ENCODE measurements around the gene ST3GAL4.

The ST3GAL4 gene

GRCh38 chr11:126430581-126431335 is 75.3 kb downstream of the ST3GAL4 start:
- no peak overlapping the region for H3K27ac ChIP-seq
- TF ChIP-seq CTCF (IDR thresholded peaks at IDR 0.05) (no peak), ZFX (IDR thresholded peaks at IDR 0.05; ENCODE audit: borderline replicate concordance) (no peak)

- TF ChIP-seq ZFX (IDR thresholded peaks at IDR 0.05; ENCODE audit: borderline replicate concordance) (no peak), CTCF (IDR thresholded peaks at IDR 0.05) (no peak)
- no peak overlapping the region for H3K27ac ChIP-seq
These were observed 76.0 kb downstream of the ST3GAL4 start for GRCh38 chr11:126431401-126432064.

- no peak overlapping the region for H3K27ac ChIP-seq
- TF ChIP-seq ZFX (IDR thresholded peaks at IDR 0.05; ENCODE audit: borderline replicate concordance) = no peak
These were observed 76.6 kb downstream of the ST3GAL4 start for GRCh38 chr11:126432065-126432461.

GRCh38 chr11:126432525-126432924 is 77.0 kb downstream of the ST3GAL4 start:
- H3K27ac ChIP-seq = no peak overlapping the region
- TF ChIP-seq ZFX (IDR thresholded peaks at IDR 0.05; ENCODE audit: borderline replicate concordance) = no peak
- no peak for TF ChIP-seq CTCF (IDR thresholded peaks at IDR 0.05)

GRCh38 chr11:126433244-126433846 is 77.9 kb downstream of the ST3GAL4 start:
- H3K27ac ChIP-seq = no peak overlapping the region
- TF ChIP-seq ZFX (IDR thresholded peaks at IDR 0.05; ENCODE audit: borderline replicate concordance) (no peak), CTCF (IDR thresholded peaks at IDR 0.05) (no peak)

- H3K27ac ChIP-seq = no peak overlapping the region
- TF ChIP-seq CTCF (IDR thresholded peaks at IDR 0.05) (no peak), ZFX (IDR thresholded peaks at IDR 0.05; ENCODE audit: borderline replicate concordance) (no peak)
These were observed 78.8 kb downstream of the ST3GAL4 start for GRCh38 chr11:126433989-126434949.

- no peak for TF ChIP-seq ZFX (IDR thresholded peaks at IDR 0.05; ENCODE audit: borderline replicate concordance)
- no peak for TF ChIP-seq CTCF (IDR thresholded peaks at IDR 0.05)
- no peak overlapping the region for H3K27ac ChIP-seq
These were observed 79.5 kb downstream of the ST3GAL4 start for GRCh38 chr11:126434950-126435335.

Measured in 22Rv1 (cell line).